Measurements from ENCODE around the gene DLX3.

Gene DLX3

GRCh38 chr17:49951362-49952082 is 43.5 kb downstream of the DLX3 start:
- no peak for DNase-seq

DNA sequence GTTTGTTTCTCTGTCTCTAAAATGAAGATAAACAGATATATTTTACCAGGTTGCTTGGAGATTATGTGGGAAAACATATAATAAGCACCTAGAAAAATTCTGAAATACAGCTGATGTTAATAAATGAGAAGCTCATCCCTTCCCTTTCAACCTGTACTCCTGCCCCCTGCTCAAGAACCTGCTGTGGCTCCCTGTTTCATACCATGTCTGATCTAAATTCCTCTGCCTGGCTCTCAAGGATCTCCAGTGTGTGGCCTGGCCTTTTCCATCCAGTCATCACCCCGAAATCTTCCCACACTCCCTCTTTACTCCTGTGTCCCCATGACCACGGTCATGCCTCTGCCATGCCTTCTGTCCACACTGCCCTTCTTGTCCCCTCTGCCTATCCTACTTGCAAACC is 45.4 kb downstream of the DLX3 start:
- no peak for DNase-seq

GRCh38 chr17:49946964-49947584 is 48.0 kb downstream of the DLX3 start:
- no peak for DNase-seq

- no peak for DNase-seq
These were observed 48.8 kb downstream of the DLX3 start for GRCh38 chr17:49946208-49946607.

GRCh38 chr17:49944273-49944870 is 50.7 kb downstream of the DLX3 start:
- no peak for DNase-seq

- no peak for DNase-seq
These were observed 52.1 kb downstream of the DLX3 start for GRCh38 chr17:49942947-49943346.

DNA sequence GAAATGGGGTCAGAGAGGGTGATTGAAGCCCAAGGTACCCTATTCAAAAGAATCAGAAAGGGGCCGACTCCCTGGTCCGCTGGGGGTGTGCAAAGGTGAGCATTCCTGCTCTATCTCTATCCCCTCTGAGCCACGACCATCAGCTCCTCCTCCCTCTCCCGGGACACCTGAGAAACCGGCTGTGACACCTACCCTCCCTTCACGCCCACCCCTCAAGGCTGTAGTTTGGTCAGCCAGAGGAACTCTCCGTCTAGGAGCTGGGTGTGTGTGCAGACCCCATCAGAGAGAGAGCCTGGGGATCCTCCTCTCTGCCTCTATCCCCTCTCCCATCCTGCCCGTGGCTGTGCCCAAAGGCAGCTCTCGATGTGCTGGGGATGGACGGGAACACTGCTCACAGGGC is 53.6 kb downstream of the DLX3 start:
- no peak for DNase-seq
